Pulmonary artery endothelial cell (primary cell): ENCODE measurements around the gene PDK1. TPM values are rescaled to one million over a fixed set of nuclear protein-coding genes. Genes with fewer than 3 reads are reported as not detected.

Source experiments
- DNase-seq: peaks from one replicate; pipeline ENCODE4 v3.0.0-alpha.2; 2011; ENCODE audit warnings: low read depth, low spot score
- total RNA-seq: library from RNA; depleted of rRNA; stranded (reverse); fragments of >200 nt; gene quantifications from 2 replicates; pipeline ENCODE4 v1.2.3, GENCODE V29; 2014

PDK1 gene
- total RNA-seq, 1 donor from 2014 or later, result 20.4 TPM

DNA sequence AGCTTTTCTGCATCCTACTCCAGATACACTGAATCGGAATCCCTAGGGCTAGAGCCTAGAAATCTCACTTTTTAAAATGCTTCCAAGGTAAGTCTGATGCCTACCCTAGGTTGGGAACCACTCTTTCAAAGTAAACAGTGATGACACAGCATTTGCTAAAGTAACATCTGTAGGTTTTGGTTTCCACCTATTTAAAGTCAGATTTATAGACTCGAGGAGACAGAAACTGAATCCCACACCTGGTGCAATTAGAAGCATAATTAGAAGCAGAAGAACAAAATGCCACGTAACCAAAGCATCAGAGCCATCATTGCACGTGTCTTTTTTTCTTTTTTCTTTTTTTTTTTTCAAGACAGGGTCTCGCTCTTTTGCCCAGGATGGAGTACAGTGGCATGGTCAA is 40.9 kb downstream of the PDK1 start:
- no peak for DNase-seq

DNA sequence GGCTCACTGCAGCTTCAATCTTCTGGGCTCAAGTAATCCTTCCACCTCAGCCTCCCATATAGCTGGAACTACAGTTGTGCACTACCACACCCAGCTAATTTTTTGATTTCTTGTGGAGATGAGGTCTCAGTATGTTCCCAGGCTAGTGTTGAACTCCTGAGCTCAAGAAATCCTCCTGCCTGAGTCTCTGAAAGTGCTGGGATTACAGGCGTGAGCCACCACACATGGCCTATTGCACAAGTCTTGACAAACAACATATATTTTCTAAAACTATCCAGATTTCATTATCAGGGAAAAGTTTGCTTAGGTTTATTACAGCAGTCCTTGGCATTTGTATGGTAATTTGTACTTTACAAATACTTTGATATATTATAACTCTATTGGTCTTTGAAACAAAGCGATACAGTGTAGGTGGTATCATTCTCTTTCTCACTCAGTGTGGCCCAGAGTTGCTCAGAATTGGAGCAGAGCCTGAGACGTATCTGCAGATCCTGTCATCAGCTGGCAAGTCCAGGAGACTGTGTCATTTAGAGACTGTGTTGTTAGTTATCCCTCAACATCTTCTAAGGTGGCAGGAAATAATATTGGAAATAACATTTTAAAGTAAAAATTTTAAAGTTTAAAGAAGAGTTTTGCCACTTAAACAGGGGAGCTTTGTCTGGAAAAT is 41.4 kb downstream of the PDK1 start:
- DNase-seq, result no peak

DNA sequence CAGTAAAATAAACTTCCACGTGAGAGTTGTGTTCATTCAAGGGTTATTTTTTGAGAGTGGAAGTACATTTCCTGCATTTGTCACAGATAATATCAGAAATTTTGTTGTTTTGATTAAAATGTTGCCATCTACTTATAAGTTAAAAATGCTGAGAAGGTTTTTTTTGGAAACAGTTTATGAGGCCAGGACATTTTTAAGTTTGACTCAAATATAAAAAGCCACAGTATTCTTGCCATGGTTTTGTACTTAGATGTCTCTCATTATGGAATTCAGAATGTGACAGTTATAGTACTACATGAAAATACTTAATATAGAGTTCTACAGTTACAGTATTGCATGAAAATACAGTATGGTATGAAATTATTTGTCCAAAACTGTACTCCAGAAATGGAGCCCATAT is 44.1 kb downstream of the PDK1 start:
- no peak for DNase-seq

DNA sequence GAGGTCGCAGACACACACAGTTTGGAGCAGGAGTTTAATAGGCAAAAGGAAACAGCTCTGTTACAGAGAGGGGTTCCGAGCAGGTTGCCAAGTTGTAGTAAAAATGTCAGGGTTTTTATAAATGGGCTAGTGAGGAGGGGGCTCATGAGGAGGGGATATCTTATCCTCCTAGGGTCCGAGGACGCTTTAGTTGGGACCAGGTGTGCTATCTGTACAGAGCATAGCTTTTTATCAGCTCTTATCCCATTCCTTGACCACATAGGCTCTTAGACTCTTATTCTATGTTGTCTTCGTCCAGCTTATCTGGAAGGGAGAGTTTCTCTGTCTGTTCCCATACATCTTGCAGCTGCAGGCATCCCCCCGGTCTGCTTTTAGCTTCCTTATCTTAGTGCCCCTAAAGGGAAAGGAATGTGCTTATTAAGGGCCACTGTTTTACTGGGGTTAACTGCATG is 44.7 kb downstream of the PDK1 start:
- DNase-seq, result no peak

DNA sequence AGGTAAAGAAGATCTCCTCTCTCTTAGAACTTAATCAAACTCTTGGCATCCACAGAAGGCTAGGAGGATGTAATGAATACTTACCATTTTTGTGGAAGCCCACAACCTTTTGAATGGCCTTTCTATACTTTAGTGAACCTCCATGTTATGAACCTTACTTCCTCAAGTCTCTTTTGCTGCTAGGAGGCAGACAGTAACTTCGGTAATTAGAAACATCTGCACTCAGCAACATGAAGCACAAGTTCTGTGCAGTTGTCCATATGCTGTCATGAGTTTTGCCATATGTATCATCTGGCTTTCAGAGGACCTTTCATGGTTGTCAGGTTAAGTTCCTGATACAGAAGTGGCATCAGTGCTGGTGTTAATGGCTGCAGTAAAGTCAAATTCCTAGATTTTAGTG is 50.4 kb downstream of the PDK1 start:
- no peak for DNase-seq

DNA sequence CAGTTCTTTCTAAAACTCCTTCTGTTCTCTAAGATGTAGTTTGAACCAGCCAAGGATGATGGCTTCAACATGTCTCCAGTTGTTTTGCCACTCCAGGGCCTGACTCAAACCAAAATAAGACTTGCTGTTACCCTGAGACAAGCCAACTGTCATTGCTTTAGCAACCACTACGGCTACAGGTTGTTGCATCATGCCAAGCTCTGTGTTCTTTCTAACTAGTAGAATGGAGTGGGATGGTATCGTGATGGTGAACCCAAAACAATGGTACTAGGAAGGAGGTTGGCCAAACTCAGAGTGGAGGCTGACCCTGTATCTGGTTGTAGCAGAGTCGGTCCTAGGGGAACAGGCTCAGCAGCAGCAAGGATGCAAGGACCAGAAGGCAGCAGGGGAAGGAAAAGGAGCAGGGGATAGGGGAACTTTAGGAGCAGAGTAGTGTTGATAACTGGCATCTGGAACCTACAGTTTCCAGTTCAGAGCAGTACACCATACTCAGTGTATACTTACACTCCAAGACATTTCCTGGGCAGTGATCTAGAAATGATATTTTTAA is 51.6 kb downstream of the PDK1 start:
- DNase-seq, result no peak

DNA sequence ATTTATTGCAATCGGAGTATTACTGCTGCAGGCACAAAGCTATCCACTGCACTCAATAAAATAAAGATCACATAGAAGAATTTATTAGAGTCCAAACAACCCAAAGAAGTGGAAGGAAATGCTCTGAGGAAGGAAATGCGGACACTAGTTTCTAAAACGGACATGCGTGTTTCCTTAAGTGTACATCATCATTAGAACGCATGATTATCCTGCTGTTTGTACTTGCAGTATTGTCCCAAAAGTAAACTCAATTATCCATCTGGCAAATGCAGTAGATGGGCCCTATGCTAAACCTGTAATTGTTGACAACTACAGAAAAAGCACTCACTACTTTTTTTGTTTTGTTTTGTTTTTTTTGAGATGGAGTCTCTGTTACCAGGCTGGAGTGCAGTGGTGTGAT is 53.6 kb downstream of the PDK1 start:
- no peak for DNase-seq

DNA sequence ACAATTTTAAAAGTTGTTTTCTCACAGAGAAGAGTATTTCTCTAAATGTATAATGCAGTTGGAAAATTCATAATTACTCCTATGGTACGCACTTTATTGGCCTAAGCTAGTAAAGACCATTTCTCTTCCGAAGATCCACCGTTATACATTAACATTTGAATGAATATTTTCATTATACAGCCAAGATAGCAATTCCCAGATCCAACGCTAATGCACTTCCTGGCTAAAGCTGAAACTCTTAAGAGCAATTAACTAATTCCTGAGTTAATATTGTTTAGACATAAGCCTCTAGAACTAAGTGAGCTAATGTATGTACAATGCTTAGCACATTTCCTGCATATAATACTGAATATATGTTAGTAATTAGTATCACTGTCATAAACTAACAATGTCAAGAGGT is 56.2 kb downstream of the PDK1 start:
- no peak for DNase-seq

DNA sequence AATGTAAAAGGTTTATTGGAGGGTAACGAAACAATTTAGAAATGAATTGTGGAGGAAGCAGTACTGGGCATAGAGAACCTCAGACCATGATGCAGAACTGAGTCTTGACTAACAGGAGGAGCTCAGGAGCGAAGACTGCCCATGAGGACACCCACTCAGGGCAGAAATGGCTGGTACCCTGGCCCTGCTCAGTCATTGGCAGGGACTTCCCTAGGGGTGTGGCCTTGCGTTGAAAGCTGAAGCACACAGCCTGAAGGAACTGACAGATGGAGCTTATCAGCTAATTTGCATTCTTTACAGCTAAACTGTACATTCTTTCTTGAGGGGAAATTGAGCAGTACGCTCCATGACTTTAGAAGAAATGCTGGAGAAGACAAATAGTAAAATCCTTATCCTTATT is 57.1 kb downstream of the PDK1 start:
- no peak for DNase-seq

DNA sequence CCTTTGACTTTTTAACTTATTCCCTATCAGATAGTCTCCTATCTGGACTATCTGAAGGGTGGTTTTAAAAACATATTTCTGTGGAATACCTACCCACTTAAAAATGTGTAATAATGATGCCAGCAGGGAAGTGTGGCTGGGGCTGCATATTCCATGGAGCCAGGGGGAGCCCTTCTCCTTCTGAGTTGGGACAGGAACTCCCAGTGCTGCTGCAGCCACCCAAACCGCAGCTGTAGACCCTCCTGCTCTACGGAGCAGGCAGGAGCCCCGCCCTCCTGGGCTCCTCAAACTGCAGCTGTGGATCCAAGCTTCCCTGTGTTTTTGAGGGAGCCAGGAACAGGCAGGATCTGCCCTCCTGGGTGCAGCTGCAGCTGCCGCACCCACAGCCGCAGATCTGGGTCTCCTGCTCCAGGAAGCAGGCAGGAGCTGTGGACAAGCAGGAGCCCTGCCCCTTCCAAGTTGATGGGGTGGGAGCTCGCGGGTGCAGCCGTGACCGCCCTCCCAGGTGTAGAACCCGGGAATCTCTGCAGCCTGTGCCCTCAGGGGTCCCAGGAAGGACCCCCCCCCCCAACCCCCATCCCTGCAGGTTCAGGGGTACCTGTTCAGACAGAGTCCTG is 57.8 kb downstream of the PDK1 start:
- no peak for DNase-seq

DNA sequence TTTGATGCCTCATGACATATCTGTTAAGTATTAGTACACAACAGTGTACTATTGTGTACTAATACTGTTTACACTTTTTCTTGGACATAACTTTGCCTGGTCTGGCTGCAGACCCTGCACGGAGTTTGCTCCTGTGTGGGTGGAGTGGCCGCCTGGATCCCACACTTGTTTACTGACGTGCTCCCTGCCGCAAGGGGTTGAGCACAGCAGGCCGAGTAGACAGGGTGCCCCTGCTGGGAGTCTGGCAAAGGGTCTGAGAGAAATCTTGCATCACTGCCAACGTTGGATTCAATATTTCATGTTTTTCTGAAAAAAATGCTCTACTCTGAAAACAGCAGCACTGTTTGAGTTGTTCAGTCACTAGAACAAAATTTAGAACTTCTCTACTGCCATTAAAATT is 59.0 kb downstream of the PDK1 start:
- DNase-seq, result no peak

DNA sequence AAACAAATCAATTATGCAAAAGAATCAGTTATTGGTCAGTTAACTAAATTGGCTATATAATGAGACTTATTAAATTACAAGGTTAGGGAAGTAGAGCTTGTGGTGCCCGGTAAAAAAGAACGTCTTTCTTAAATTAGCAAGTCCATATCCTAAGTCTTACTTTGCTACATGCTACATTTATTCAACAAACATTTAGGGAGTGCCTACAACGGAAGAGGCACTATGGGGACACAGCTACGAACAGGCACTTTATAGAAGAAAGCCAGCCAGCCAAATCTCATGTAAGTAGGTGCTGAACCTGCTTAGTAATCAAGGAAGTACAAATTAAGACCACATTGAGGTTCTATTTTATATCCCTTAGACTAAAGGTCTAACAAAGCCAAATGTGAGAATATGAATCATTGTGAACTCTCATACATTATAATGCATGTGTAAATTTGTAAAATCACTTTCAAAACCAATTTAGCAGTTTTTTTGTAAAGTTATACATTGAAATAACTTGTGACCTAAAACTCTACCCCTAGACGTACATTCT is 59.9 kb downstream of the PDK1 start:
- DNase-seq, result no peak

DNA sequence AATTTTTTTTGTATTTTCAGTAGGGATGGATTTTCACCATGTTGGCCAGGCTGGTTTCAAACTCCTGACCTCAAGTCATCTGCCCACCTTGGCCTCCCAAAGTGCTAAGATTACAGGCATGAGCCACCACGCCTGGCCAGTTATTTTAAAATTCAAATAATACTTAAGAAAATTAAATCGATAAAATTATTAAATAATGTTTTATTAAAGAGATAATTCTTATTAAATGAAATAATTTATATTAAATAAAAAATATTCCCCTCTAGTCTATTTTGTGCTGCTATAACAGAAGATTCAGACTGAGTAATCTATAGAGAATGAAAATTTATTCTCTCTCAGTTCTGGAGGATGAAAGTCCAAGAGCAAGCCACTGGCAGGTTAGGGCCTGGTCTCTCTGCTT is 61.2 kb downstream of the PDK1 start:
- DNase-seq, result no peak

DNA sequence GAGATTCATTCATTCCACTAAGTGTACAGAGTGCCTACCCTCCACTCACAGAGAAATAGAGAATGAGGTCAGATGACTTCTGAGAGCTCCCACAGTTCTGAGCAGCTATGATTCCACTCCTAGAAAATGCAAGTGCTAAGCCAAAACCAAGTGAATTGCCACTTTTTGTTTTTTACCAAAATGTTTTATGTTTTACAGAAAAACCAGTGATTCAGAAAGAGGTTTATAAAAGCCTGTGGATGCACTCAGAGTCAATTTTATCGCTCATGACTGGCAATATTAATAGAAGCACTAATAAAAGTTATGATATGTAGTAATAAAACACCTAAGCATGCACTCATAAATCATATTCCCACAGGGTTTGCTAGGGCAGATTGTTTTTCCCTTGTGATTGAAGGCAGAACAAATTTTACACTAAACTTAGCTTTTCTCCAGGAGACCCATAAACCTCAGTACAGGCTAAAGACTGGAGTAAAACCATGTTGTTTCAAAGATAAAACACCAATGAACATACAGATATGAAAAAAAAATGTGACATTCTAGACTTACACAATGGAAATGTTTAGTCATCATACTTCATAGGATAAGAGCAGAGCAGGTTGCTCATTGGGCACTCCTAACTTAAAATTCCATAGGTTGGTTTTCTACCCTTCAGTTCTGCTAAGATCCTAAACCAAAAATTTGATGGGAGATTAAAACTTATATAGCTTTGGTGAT is 67.5 kb downstream of the PDK1 start:
- no peak for DNase-seq

DNA sequence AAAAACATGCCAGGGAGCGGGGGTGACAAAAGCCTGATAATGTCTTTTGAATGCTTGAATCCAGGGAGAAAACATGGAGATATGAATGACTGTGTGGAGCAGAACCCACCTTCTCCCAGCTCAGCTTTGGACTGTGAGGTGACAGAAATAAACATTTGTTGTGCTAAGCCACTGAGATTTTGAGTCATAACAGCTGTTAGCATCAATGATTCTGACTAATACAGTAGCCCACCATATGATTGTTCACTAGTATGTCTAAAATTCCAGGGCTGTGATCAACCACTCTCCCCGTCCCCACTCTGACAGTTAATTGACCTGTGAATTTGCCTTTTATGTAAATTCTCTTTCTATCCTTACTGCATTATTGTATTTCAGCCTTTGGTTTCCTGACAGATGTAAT is 69.1 kb downstream of the PDK1 start:
- no peak for DNase-seq

DNA sequence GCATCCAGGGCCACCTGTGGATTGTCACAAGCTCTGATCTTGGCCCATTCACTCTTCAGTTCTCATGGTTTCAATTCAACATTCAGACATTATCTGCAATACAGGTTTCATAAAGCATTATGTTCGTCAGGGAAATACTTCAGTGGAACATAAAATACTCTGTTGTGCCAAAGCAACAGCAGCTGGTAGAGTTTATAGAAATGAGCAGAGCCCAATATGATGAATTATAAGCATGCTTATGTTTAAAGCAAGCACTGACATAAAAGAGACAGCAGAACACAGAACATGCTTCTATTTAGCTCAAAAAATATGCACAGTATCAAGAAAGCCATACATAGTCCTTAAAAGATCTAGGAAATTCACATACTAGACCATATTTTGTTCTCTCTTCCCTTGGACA is 71.3 kb downstream of the PDK1 start:
- DNase-seq, result no peak

DNA sequence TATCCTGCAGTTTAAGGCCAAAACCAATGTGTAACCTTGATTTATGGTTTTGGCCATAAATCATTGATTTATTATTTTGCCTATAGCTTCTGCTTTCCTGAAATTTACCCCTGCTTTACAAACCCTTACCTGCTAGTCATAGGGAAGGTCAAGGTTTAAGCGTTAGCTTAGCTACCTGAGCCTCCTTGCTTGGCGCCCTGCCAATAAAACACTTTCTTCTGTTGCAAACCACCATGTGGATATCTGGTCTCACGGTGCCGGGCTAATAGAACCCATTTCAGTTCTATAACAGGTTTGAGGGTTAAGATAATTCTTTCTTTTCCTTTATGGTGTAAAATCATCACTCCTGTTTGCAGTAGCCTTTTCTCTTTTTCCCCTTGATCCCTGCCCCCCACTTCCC is 72.2 kb downstream of the PDK1 start:
- DNase-seq, result no peak

DNA sequence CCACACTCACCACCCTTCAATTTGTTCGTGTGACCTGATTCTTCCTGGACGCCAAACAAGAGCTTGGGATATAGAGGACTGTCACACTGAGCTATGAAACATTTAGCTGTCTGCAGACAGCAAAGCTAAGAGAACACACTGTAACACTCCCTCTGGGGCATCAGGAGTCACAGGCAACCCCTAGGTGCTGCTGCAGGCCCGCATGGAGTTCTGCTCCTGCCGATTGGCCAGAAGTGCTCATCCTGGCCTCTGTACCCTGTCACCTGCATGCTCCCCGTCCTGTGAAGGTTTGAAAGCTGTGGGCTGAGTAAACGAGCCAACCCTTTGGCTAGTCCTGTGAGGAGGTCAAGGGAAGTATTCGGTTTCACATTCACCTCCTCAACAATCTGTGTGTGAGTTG is 73.7 kb downstream of the PDK1 start:
- DNase-seq, result no peak

DNA sequence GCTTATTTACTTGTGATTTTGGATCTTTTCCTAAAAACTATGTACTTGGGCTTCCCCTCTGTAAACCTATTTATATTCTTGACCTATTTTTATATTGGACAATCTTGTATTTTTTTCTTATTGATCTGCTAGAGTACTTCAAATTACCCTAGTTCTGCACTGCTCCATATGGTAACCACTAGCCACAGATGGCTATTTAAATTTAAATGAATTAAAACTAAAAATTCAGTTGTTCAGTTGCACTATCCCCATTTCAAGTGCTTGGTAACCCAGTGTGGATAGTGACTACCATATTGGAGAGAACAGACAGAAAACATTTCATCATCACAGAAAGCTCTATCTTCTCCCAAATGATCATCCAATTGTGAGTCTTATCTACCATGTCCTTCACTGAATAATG is 74.3 kb downstream of the PDK1 start:
- no peak for DNase-seq

DNA sequence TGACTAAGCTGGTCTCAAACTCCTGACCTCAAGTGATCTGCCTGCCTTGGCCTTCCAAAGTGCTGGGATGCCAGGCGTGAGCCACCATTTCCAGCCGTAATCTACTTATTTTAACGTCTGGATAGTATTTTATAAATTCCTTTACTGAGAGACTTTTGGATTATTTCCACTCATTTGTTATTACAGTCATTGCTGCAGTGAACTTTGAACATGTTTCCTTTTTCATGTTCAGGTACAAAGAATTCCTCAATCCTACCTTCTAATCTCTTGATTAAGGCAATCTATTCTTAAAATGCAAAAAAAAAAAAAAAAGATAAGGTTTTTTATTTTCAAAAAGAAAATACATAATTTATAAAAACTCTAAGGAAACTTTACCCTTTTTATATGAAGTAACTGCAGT is 78.6 kb downstream of the PDK1 start:
- DNase-seq, result no peak

DNA sequence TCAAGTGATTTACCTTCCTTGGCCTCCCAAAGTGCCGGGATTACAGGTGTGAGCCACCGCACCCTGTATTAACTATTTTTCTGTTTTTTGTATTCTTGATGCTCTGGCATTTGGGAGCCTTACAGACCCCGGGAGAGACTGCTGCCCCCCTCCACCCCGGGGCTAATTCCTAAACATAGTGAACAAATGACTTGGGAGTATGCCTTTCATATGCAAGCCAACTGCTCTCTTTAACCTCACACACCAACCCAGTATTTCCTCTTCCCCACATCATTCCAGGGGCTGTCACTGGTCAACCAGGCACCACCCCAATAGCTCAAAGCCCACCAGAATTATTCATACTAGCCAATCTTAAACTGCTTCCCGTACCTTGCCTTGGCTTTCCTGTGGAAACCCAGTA is 79.7 kb downstream of the PDK1 start:
- no peak for DNase-seq

DNA sequence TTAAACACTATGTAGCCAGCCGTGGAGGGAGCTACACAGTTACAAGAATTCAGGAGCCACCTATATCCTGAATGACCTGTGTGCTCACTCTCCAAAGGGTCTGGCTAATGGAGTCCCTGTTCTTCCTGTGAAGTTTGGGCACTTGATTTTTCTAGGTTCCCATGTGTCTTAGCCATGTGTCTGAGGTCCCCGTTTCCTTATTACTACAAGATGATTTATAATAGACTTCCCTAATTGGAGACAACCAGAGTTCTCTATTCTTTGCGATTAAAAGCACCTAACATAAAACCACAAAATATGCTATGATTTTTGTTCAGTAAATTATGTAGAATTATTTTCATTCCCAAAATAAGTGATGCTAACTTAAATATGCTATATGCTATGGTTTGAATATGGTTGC is 83.4 kb downstream of the PDK1 start:
- no peak for DNase-seq
